Measurements from ENCODE around the gene TNNT3.

The TNNT3 gene

DNA sequence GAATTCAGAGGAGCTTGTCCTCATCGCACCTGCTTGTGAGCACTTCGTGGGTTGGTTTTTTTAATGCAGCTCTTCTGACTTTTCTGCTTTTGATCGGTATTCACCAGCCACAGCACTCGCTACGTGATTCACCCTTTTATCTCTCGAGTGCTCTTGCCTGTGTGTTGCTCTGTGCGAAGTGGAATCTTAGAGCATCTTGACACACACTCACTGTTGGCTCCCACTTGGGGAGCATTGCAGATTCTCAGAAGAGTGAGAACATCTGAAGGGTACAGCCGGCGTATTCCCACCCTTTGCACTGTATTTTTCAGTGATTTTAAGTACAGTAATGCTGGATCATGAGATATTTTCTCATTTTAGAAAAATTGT is 10.9 kb downstream of the TNNT3 start:
- ATAC-seq (ENCODE audit: low read depth) = no peak
- Histone ChIP-seq H3K36me3 (ENCODE audit: low read depth) (no peaks in the 10 kb centered on the region), H3K4me1 (ENCODE audit: insufficient read depth, poor library complexity, severe bottlenecking) (peaks cover 10% of the 10 kb centered on the region), H3K4me3 (ENCODE audit: severe bottlenecking) (no peak overlapping the region), H3K27me3 (ENCODE audit: insufficient read depth, poor library complexity, severe bottlenecking) (no peaks in the 10 kb centered on the region), H3K27ac (ENCODE audit: poor library complexity, severe bottlenecking) (no peak overlapping the region), H3K9me3 (ENCODE audit: severe bottlenecking) (no peaks in the 10 kb centered on the region)
- TF ChIP-seq, protein P1, sequence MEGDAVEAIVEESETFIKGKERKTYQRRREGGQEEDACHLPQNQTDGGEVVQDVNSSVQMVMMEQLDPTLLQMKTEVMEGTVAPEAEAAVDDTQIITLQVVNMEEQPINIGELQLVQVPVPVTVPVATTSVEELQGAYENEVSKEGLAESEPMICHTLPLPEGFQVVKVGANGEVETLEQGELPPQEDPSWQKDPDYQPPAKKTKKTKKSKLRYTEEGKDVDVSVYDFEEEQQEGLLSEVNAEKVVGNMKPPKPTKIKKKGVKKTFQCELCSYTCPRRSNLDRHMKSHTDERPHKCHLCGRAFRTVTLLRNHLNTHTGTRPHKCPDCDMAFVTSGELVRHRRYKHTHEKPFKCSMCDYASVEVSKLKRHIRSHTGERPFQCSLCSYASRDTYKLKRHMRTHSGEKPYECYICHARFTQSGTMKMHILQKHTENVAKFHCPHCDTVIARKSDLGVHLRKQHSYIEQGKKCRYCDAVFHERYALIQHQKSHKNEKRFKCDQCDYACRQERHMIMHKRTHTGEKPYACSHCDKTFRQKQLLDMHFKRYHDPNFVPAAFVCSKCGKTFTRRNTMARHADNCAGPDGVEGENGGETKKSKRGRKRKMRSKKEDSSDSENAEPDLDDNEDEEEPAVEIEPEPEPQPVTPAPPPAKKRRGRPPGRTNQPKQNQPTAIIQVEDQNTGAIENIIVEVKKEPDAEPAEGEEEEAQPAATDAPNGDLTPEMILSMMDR (IDR thresholded peaks at IDR 0.05; ENCODE audit: poor library complexity, severe bottlenecking) = no peak
- DNase-seq (ENCODE audit: low spot score) = no peak

DNA sequence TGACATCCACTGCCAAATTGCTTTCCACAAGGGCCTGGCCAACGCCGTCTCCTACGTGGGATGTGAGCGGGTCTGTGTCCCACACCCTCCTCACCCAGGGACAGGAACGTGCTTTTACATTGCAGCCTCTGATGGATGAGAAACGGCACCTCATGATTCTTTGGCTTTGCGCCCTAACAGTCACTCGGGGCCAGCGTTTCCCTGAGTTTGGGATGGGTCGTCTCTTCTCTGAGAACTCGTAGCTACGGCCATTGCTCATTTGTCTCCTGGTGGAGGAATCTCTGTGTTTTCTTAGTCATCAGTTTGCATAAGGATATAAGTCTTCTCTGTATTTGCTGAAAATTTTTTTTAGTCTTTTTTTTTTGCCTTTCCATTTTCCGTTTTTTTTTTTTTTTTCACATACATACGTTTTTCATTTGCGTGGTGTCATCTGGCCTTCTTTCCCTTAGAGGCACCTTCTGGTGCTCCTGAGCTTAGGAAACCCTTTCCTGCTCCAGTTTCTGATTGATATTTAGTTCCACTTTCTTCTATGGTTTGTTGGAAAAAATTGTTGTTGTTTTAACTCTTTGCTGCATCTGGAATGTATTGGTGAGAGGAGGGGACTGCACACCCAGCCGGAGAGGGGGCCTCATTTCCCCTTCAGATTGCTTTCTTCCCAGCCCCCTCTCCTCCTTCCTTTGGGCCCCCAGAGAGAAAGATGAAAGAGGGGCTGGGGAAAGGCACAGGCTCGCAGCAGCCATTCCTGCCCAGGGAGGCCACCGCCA is 12.0 kb downstream of the TNNT3 start:
- Histone ChIP-seq H3K9me3 (ENCODE audit: severe bottlenecking) (no peaks in the 10 kb centered on the region), H3K4me1 (ENCODE audit: insufficient read depth, poor library complexity, severe bottlenecking) (peaks cover 9% of the 10 kb centered on the region), H3K4me3 (ENCODE audit: severe bottlenecking) (no peak overlapping the region), H3K27me3 (ENCODE audit: insufficient read depth, poor library complexity, severe bottlenecking) (no peaks in the 10 kb centered on the region), H3K27ac (ENCODE audit: poor library complexity, severe bottlenecking) (no peak overlapping the region), H3K36me3 (ENCODE audit: low read depth) (no peaks in the 10 kb centered on the region)
- ATAC-seq (ENCODE audit: low read depth) (no peak), DNase-seq (ENCODE audit: low spot score) (peak; percentile 21)
- TF ChIP-seq, protein P1 (IDR thresholded peaks at IDR 0.05; ENCODE audit: poor library complexity, severe bottlenecking) = no peak

DNA sequence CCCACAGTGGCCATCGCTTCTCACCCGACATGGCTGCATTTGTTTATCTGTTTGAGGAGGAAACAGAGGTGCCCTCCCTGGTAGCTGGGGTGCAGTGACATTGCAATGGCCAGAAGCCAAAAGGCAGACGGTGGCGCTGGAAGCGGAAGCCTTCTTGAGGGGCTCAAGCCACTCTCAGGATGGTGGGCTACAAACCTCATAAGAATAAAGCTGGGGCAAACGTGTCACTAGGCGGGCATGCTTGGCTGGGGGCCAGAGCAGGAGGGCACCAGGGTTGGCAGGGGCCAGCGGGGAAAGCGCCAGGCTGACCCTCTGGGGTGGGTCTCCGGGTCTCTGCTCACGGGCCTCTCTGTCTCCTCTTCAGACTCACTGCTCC is 12.6 kb downstream of the TNNT3 start:
- peaks cover 3% of the 10 kb centered on the region for H3K4me1 ChIP-seq (ENCODE audit: insufficient read depth, poor library complexity, severe bottlenecking)

DNA sequence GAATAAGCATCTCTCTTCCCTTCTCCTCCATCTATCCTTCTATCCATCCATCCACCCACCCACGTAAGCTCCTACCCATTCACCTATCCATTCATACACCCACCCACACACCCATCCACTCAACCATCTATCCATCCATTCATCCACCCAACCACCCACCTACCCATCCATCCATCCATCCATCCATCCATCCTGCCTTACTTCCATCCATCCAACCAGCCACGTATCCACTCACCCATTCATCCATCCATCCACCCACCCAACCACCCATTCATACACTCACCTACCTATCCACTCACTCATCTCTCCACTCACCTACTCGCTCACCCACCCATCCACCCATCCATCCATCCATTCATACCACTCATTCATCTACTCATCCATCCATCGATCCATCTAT is 13.2 kb downstream of the TNNT3 start:
- TF ChIP-seq, protein P1 (IDR thresholded peaks at IDR 0.05; ENCODE audit: poor library complexity, severe bottlenecking) = no peak
- no peaks in the 10 kb centered on the region for H3K36me3 ChIP-seq (ENCODE audit: low read depth)
- DNase-seq (ENCODE audit: low spot score) = peak; percentile 5
- H3K27me3 ChIP-seq (ENCODE audit: insufficient read depth, poor library complexity, severe bottlenecking) = no peaks in the 10 kb centered on the region
- no peaks in the 10 kb centered on the region for H3K4me1 ChIP-seq (ENCODE audit: insufficient read depth, poor library complexity, severe bottlenecking)
- no peaks in the 10 kb centered on the region for H3K9me3 ChIP-seq (ENCODE audit: severe bottlenecking)
- H3K4me3 ChIP-seq (ENCODE audit: severe bottlenecking) = no peak overlapping the region
- ATAC-seq (ENCODE audit: low read depth) = no peak
- no peak overlapping the region for H3K27ac ChIP-seq (ENCODE audit: poor library complexity, severe bottlenecking)

More for the DNA sequence above, 12.6 kb downstream of the TNNT3 start:
- Histone ChIP-seq H3K4me3 (ENCODE audit: severe bottlenecking) (no peak overlapping the region), H3K9me3 (ENCODE audit: severe bottlenecking) (no peaks in the 10 kb centered on the region), H3K27me3 (ENCODE audit: insufficient read depth, poor library complexity, severe bottlenecking) (no peaks in the 10 kb centered on the region), H3K36me3 (ENCODE audit: low read depth) (no peaks in the 10 kb centered on the region), H3K27ac (ENCODE audit: poor library complexity, severe bottlenecking) (no peak overlapping the region)
- ATAC-seq (ENCODE audit: low read depth) = no peak
- DNase-seq (ENCODE audit: low spot score) = peak; percentile 27
- TF ChIP-seq, protein P1 (IDR thresholded peaks at IDR 0.05; ENCODE audit: poor library complexity, severe bottlenecking) = no peak

Data from RWPE2 (cell line).